Activated naive CD4-positive, alpha-beta T cell treated with anti-CD3 and anti-CD28 coated beads, Interleukin-2, amount 50 U/mL, for 72 hours (primary cell): Measurements from ENCODE around the gene OSBPL5. TPM values are rescaled to one million over a fixed set of nuclear protein-coding genes. Genes with fewer than 3 reads are reported as not detected.

Experiments
- ATAC-seq, 2 donors: fragments of 150-1000 bp; cut with Tn5 transposase; 2 replicates each; pipeline ENCODE4 v1.10.0; 2021; ENCODE audit warnings: mild to moderate bottlenecking in 2 of 2, moderate library complexity in 2 of 2
- DNase-seq, 2 donors: peaks; one replicate each; pipeline ENCODE4 v3.0.0; 2021 to 2022; ENCODE audit warnings: low spot score in 2 of 2
- H3K27ac Mint-ChIP-seq, 2 donors: one replicate each; pipeline ENCODE4 v1.8.0; 2022; ENCODE audit warnings: mild to moderate bottlenecking in 2 of 2, mixed read lengths in 2 of 2
- H3K36me3 Mint-ChIP-seq, 2 donors: one replicate each; pipeline ENCODE4 v1.8.0; 2022; ENCODE audit warnings: mixed read lengths in 2 of 2
- H3K9me3 Mint-ChIP-seq, 2 donors: one replicate each; pipeline ENCODE4 v1.8.0; 2022; ENCODE audit warnings: mixed read lengths in 2 of 2
- total RNA-seq, 2 donors: library from RNA; stranded (reverse); gene quantifications; one replicate each; pipeline ENCODE4 v1.2.3, GENCODE V29; 2022

The OSBPL5 gene
- total RNA-seq, 2 donors from 2014 or later = 1.2 to 20.0 TPM

GRCh38 chr11:3099178-3099577 is 65.9 kb downstream of the OSBPL5 start:
- Mint-ChIP-seq H3K9me3 (no peaks in the 10 kb centered on the region), H3K27ac (peak overlapping the region in 1 of 2 donors; percentile 18), H3K36me3 (no peaks in the 10 kb centered on the region)
- peak in 1 of 2 donors; percentile 43 for ATAC-seq
- no peak for DNase-seq

- ATAC-seq (no peak), DNase-seq (peak in 1 of 2 donors; percentile 11)
- Mint-ChIP-seq H3K27ac (peak overlapping the region in 1 of 2 donors; percentile 70), H3K36me3 (no peaks in the 10 kb centered on the region), H3K9me3 (no peaks in the 10 kb centered on the region)
Measured at GRCh38 chr11:3096909-3097530, 68.1 kb downstream of the OSBPL5 start.

DNA sequence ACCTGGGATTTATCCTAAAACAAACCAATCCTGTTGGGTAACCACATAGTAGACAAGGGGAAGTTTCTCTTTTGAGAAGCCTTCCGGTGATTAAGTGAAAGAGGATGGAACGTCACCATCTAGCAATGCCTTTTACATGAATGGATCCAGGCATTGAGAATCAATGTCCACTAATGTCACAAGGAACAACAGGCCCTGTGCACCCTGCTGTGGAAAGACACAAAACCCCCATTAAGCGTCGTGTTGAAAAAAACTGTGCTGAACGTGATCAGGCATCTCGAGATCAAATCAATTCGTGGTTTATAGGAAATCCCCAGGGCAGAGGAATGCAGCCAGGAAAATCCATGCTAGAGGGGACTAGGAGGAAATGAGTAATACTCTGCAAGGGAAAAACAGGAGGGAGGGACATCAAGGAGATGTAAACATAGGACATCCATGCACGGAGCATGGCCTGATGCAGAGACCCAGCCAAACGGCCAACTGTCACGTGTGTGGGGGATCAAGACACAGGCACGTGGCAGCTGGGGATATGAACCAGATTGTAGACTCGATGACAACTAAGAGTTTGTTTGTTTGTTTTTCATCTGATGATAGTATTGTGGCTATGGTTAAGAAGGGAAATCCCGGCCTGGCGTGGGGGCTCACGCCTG is 69.3 kb downstream of the OSBPL5 start:
- Mint-ChIP-seq H3K27ac (peak overlapping the region in 1 of 2 donors; percentile 70), H3K9me3 (no peaks in the 10 kb centered on the region), H3K36me3 (no peaks in the 10 kb centered on the region)
- peak in 1 of 2 donors; percentile 37 for DNase-seq
- ATAC-seq = no peak

DNA sequence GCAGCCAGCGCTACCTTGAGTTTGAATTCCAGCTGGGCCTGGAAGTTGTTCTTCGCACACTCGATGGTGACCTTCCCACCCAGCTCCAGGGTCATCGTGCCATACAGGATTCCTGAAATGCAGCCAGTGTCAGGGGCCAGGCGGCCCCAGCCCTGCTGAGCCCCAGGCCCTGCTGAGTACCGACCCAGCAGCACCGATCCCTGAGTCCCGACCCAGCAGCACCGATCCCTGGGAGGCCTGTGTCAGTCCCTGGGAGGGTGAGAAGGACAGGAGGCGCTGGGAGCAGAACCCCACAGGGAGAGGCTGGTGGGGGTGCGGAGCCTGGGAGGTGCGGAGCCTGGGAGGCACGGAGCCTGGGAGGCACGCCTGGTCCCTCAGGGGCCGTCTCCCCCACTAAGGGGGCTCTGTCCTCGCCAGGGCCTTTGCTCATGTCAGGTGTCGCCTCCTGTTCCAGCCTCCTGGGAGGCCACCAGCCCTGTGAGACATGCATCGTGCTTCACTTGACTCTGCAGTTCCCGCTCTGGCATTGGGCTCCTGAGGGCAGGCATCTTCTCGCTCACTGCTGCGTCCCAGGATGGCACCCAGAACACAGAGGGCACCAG is 70.8 kb downstream of the OSBPL5 start:
- no peak for ATAC-seq

GRCh38 chr11:3093281-3094191 is 71.6 kb downstream of the OSBPL5 start:
- Mint-ChIP-seq H3K36me3 (no peaks in the 10 kb centered on the region), H3K9me3 (no peaks in the 10 kb centered on the region), H3K27ac (peak overlapping the region in 1 of 2 donors; percentile 58)
- ATAC-seq (no peak), DNase-seq (no peak)

More for the DNA sequence above, 70.8 kb downstream of the OSBPL5 start:
- H3K36me3 Mint-ChIP-seq = no peaks in the 10 kb centered on the region
- no peaks in the 10 kb centered on the region for H3K9me3 Mint-ChIP-seq
- DNase-seq = no peak
- H3K27ac Mint-ChIP-seq = no peak overlapping the region

- no peak overlapping the region for H3K27ac Mint-ChIP-seq
- no peaks in the 10 kb centered on the region for H3K36me3 Mint-ChIP-seq
- DNase-seq (no peak), ATAC-seq (no peak)
- H3K9me3 Mint-ChIP-seq = no peaks in the 10 kb centered on the region
Measured at GRCh38 chr11:3092603-3093141, 72.4 kb downstream of the OSBPL5 start.

GRCh38 chr11:3091846-3092602 is 73.1 kb downstream of the OSBPL5 start:
- ATAC-seq (peak; percentile 85 to 94), DNase-seq (peak; percentile 77 to 79)
- Mint-ChIP-seq H3K9me3 (no peaks in the 10 kb centered on the region), H3K27ac (no peak overlapping the region), H3K36me3 (no peaks in the 10 kb centered on the region)

- DNase-seq (no peak), ATAC-seq (peak in 1 of 2 donors; percentile 3)
- no peaks in the 10 kb centered on the region for H3K36me3 Mint-ChIP-seq
- no peak overlapping the region for H3K27ac Mint-ChIP-seq
- H3K9me3 Mint-ChIP-seq = no peaks in the 10 kb centered on the region
Measured at GRCh38 chr11:3091081-3091845, 73.8 kb downstream of the OSBPL5 start.

- no peak for DNase-seq
- H3K9me3 Mint-ChIP-seq = no peaks in the 10 kb centered on the region
- no peak for ATAC-seq
- no peak overlapping the region for H3K27ac Mint-ChIP-seq
- no peaks in the 10 kb centered on the region for H3K36me3 Mint-ChIP-seq
Measured at GRCh38 chr11:3090096-3090901, 74.8 kb downstream of the OSBPL5 start.

DNA sequence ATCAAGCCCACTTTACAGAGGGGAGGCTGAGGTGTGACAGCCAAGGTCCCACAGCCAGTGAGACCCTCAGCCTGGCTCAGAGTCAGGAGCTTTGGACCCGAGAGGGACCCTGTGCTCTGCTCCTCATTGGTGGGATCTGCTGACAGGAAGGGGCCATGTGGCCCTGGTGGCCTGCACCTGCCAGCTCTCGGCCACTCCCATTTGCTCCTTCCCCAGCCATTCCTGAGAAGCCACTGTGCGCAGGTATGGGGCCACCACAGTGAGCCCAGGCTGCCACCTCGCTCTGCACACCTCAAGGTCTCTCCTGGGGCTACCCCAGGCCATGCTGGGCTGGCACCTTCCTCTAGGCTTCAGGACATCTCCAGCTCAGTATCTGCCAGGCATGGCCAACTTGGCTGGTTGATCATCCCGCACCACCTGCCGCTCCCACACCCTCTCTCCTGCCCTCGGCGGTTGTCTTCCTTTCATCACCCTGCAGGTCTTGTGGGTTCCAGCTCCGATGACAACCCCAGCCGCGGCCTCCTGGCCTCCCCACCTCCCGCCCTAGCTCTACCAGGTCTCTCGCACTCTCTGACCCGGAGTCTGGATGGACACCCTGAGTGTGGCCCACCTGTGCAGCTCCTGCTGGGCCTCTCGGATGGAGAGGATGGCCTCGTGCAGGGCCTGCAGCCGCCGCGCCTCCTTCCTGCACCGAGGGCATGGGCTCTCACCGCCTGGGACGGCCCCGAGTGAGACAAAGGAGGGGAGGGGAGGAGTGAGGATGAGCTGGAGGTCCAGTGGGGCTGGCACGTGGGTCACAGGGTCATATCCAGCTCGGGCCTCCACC is 75.7 kb downstream of the OSBPL5 start:
- no peak overlapping the region for H3K27ac Mint-ChIP-seq
- no peaks in the 10 kb centered on the region for H3K9me3 Mint-ChIP-seq
- ATAC-seq (no peak), DNase-seq (no peak)
- H3K36me3 Mint-ChIP-seq = no peaks in the 10 kb centered on the region

- Mint-ChIP-seq H3K9me3 (no peaks in the 10 kb centered on the region), H3K36me3 (no peaks in the 10 kb centered on the region), H3K27ac (no peak overlapping the region)
- no peak for ATAC-seq
- no peak for DNase-seq
Measured at GRCh38 chr11:3088806-3089205, 76.3 kb downstream of the OSBPL5 start.

DNA sequence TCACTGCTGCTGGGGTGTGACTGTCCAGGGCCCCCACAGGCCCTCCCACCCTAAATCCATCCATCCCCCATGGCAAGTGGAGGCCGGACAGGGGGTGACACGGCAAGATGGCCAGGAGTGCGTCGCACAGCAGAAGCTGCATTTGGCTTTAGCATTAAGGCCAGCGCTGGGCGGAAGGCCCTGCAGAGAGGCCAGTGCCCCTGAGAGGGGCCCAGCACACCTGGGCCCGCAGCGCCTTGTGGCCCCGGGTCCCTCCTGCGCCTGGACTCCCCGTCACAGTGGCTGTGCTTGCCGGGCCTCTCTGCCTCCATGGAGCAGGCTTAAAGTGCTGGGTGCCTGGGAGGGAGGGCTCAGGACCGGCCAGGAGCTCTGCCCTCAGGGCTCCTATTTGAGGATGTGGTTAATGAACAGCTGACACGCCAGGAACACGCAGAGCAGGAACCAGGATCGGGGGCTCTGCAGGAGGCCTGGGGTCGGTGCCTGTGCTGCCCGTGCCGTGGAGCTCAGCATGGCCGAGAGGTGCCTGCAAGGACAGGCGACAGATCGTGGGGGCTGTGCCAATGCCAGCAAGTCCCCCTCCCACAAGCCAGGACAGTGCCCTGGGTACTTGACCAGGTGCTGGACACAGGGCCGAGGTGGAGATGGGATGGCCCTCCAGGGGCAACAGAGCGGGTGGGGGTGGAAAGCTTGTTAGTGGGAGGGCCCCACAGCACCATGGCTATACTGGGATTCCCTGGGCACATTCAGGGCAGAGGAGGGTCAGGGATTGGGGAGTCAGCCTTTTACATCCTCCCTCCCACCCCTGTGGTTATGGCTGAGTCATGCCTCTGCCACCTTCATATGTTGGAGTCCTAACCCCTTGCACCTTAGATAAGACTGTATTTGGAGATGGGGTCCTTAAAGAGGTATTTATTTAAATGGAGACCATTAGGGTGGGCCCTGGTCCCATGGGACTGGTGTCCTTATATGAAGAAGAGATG is 77.0 kb downstream of the OSBPL5 start:
- DNase-seq = no peak
- no peaks in the 10 kb centered on the region for H3K9me3 Mint-ChIP-seq
- no peaks in the 10 kb centered on the region for H3K36me3 Mint-ChIP-seq
- no peak for ATAC-seq
- peak overlapping the region in 1 of 2 donors; percentile 77 for H3K27ac Mint-ChIP-seq

- no peaks in the 10 kb centered on the region for H3K36me3 Mint-ChIP-seq
- ATAC-seq (no peak), DNase-seq (no peak)
- no peak overlapping the region for H3K27ac Mint-ChIP-seq
- no peaks in the 10 kb centered on the region for H3K9me3 Mint-ChIP-seq
Measured at GRCh38 chr11:3087373-3087772, 77.7 kb downstream of the OSBPL5 start.
